Parietal lobe (tissue), 1 donor: ENCODE measurements around the gene KMO. TPM values are rescaled to one million over a fixed set of nuclear protein-coding genes. Genes with fewer than 3 reads are reported as not detected.

Experiments
- total RNA-seq: library from RNA; depleted of rRNA; stranded (reverse); fragments of >200 nt; gene quantifications from one replicate; pipeline ENCODE4 v1.2.3, GENCODE V29; 2014

KMO gene
- 1.6 TPM for total RNA-seq

DNA sequence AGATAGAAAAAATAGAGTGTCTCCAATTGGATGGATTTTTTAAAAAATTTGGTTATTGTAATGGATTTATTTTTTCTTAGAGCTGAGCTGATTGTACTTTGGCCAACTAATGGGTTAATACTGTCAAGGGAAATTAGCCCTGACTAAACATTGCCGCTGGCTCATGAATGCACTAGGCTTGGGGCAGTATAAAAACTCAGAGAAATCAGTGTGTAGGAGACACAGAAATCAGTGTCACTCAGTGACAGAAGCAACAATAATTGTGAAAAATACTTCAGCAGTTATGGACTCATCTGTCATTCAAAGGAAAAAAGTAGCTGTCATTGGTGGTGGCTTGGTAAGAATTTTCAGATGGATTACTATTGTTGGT lies at the start of gene KMO:
Gene KMO, plus strand, starts transcription at position 217 of the 370 bp plus-strand sequence. Its CDS starts 67 bp downstream, at position 284.

DNA sequence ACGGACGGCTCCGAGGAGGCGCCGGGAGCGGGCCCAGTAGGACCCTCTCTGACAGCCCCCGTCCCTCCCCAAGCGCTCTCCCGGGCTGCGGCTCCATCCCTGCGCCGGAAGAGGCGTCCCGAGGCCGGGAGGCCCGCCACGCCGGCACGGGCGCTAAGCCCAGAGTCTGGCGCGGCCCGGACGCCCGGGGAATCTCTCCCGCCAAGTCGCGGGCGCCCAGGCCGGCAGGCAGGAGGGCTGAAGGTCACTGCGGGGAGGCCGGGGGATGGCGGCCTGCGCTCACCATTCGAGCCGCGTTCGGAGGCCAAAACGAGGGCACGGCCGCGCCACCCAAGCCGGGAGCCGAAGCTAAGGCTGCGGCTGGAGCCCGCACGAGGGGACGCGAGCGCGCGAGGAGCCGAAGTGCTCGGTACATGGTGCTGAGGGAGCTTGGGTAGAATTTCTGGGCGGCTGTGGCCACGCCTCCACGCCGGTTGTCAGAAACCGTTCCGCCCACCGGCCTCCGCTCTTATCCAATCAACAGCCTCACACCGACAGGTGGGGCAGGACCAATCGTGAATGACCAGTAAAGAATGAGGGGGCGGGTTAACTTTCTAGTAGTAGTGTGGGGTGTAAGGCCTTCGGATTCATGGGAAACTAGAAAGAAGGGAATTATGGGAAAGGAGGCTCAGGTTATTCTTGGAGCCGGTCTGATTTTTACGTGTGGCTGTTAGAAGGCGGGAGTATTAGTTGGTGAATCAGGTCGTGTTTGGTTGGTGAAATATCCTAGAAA lies 12.7 kb upstream of the KMO start, which contains the start of gene FH:
Gene FH, minus strand, starts transcription at position 448 of the 772 bp plus-strand sequence. Its CDS starts 33 bp downstream, at position 415.

DNA sequence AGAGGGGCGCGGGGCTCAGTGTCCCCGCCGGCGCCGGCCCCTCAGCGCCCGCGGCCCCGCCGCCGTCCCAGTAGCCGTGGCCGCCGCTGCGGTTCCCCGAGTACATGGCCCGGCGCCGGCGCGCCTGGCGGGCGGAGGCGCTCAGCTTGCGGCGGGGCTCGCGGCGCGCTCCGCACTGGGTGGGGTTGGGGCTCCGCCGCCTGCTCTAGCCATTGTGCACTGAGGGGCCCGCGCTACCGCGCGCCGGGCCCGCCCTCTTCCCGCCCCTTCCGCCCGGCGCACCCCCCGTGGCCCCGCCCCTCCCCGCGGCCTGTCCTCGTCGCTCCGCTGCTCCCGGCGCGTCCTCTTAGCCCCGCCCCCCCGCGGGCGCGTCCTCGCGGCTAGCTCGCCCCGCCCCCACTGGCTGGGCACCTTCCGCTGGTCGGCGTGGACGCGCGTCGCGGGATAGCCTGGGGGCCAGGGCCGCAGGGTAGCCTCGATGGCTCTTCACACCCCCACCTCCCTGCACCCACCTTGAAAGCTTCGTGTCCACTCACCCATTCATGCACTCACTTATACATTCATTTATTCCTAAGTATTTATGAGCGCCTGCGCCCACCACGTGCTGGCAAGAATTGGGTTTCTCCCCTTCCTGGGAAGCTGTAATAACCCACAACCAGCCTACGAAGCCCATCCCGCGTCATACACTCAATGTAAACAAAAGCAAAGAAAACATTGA lies 108.1 kb downstream of the KMO start, which contains the start of the genes CHML and OPN3:
Gene CHML, minus strand, starts transcription at position 221 of the 718 bp plus-strand sequence. CDS start 4,603 bp downstream, outside the sequence.
Gene OPN3, minus strand, starts transcription at position 221 of the 718 bp plus-strand sequence. Its CDS starts 115 bp downstream, at position 106.

Other genes with a start within 250 kb of the KMO start
- 28.2 TPM for gene RGS7, start 175.2 kb upstream of the KMO start, total RNA-seq
- gene FH, start 12.6 kb upstream of the KMO start, total RNA-seq = 74.5 TPM
- 67.0 TPM for gene CHML, start 108.0 kb downstream of the KMO start, total RNA-seq
- 8.5 TPM for gene OPN3, start 108.0 kb downstream of the KMO start, total RNA-seq
- gene WDR64, start 119.9 kb downstream of the KMO start, total RNA-seq = not detected